Measurements from ENCODE around the gene ZNF346.
"Not testable (repeated sequence)": the region's sequence is repeated elsewhere in the genome, so short reads cannot be mapped to it uniquely, and the experiment has no call there.

The ZNF346 gene, protein sequence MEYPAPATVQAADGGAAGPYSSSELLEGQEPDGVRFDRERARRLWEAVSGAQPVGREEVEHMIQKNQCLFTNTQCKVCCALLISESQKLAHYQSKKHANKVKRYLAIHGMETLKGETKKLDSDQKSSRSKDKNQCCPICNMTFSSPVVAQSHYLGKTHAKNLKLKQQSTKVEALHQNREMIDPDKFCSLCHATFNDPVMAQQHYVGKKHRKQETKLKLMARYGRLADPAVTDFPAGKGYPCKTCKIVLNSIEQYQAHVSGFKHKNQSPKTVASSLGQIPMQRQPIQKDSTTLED

DNA sequence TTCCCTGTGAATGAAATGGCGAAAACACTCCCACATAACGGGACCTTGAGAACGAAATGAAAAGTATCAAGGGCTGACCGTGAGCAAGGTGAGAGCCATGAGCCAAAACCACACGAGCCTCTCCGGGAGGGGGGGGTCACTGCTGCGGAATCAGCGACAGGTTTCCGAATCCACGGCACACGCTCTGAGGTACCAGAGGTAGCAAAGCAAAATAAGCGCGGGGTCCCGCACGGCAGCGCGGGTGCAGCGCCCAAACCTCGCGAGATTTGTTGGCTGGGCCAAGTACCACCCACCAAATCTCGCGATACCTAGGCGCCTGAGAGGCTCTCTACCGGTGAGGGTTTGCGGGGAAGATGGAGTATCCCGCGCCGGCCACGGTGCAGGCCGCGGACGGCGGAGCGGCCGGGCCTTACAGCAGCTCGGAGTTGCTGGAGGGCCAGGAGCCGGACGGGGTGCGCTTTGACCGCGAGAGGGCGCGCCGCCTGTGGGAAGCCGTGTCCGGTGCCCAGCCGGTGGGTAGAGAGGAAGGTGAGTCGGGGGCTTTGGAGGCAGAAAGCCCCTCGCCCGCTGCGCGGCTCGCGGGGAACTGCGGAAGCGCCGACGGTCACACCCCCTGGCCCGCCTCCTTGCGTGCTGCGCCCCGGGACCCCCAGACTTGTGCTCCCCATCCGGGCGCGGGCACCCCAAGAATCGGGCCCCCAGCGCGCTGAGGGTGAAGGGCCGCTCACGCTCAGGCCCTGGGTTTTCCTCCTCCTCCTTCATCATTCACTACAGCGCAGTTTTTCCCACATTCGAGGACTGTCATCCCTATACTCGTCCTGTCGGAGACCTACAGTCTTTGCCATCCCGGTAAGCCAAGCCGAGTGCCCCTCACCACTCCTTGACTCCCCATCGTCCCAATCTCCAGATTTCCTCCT is at the start of gene ZNF346:
Gene ZNF346, plus strand, starts transcription at position 311 of the 917 bp plus-strand sequence. Its CDS starts 43 bp downstream, at position 354.
- peak; percentile 93 for DNase-seq (ENCODE audit: low spot score)

DNA sequence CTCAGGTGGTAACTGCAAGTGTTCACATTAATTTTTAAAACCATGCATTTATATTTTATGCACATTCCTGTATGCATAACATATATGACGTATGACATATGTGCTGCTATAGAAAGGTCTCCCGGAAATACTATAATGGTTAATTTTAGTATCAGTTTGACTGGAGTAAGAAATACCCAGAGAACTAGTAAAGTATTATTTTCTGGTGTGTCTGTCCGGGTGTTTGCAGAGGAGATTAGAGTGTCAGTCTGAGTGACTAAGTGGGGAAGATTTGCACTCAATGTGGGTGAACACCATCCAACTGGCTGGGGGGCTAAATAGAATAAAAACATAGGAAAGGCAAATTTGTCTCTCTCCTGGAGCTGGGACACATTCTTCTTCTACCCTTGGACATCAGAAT is 42.8 kb upstream of the ZNF346 start:
- no peak for DNase-seq (ENCODE audit: low spot score)

DNA sequence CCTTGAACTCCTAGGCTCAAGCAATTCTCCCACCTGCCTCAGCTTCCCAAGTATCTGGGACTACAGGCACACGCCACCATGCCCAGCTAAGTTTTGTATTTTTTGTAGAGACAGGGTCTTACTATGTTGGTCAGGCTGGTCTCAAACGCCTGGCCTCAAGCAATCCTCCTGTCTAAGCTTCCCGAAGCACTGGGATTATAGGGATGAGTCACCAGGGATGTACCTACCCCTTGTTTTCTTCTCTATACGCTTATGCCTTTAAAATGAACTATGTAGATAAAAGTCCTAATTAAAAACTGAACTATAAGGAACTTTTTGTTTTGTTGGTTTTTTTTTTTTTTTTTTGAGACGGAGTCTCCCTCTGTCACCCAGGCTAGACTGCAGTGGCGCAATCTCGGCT is 41.7 kb upstream of the ZNF346 start:
- DNase-seq (ENCODE audit: low spot score): no peak

DNA sequence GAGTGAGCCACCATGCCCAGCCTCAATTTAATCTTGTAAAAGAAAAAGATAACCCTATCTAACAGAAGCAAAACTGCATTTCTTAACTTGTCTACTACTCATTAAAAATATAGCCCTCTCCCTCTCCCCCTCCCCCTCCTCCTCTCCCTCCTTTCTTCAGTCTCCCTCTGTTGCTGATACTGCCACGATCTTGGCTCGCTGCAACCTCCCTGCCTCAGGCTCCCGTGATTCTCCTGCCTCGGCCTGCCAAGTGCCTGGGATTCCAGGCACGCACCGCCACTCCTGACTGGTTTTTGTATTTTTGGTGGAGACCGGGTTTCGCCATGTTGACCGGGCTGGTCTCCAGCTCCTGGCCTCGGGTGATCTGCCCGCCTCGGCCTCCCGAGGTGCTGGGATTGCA is 39.4 kb upstream of the ZNF346 start:
- not testable (repeated sequence) for DNase-seq (ENCODE audit: low spot score)

DNA sequence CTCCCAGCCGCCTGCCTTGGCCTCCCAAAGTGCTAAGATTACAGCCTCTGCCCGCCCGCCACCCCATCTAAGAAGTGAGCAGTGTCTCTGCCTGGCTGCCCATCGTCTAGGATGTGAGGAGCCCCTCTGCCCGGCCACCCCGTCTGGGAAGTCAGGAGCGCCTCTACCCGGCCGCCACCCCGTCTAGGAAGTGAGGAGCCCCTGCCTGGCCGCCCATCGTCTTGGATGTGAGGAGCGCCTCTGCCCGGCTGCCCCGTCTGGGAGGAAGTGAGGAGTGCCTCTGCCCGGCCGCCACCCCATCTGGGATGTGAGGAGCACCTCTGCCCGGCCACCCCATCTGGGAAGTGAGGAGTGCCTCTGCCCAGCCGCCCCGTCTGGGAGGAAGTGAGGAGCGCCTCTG is 38.9 kb upstream of the ZNF346 start:
- DNase-seq (ENCODE audit: low spot score): not testable (repeated sequence)

DNA sequence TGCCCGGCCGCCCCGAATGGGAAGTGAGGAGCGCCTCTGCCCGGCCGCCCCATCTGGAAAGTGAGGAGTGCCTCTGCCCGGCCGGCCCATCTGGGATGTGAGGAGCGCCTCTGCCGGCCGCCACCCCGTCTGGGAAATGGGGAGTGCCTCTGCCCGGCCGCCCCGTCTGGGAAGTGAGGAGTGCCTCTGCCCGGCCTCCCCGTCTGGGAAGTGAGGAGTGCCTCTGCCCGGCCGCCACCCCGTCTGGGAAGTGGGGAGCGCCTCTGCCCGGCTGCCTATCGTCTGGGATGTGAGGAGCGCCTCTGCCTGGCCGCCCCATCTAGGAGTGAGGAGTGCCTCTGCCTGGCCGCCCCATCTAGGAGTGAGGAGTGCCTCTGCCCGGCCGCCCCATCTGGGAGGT is 38.3 kb upstream of the ZNF346 start:
- not testable (repeated sequence) for DNase-seq (ENCODE audit: low spot score)

DNA sequence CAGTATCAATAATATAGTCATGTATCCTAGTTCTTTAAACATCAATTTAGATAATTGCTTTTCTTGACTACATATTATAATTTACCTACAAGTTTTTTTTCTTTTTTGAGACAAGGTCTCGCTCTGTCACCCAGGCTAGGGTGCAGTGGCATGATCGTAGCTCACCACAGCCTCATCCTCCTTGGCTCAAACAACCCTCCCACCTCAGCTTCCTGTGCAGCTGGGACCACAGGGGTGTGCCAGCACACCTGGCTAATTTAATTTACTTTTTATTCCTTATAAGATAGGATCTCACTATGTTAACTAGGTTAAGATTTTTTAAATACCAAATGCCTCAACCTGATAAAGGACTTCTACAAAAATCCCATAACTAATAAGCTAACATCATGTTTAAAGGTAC is 37.0 kb upstream of the ZNF346 start:
- DNase-seq (ENCODE audit: low spot score): no peak

DNA sequence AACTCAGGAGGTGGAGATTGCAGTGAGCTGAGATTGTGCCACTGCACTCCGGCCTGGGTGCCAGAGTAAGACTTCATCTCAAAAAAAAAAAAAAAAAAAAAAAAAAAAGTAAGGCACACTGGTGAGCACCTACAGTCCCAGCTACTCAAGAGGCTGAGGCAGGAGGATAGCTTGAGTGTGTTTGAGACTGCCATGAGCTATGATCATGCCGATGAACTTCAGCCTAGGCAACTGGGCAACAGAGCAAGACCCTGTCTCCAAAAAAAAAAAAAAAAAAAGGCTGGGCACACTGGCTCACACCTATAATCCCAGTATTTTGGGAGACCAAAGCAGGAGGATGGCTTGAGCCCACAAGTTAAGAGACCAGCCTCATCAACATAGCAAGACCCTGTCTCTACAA is 36.2 kb upstream of the ZNF346 start:
- no peak for DNase-seq (ENCODE audit: low spot score)

DNA sequence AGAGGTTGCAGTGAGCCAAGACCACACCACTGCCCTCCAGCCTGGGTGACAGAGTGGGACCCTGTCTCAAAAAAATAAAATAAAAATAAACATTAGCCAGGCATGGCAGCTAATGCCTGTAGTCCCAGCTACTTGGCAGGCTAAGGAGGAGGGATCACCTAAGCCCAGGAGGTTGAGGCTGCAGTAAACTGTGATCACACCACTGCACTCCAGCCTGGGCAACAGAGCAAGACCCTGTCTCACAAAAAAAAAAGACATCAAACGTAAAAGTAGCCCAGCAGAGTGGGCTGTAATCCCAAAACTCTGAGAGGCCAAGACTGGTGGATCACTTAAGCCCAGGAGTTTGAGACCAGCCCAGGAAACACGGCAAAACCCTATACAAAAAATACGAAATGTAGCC is 34.9 kb upstream of the ZNF346 start:
- DNase-seq (ENCODE audit: low spot score): no peak

DNA sequence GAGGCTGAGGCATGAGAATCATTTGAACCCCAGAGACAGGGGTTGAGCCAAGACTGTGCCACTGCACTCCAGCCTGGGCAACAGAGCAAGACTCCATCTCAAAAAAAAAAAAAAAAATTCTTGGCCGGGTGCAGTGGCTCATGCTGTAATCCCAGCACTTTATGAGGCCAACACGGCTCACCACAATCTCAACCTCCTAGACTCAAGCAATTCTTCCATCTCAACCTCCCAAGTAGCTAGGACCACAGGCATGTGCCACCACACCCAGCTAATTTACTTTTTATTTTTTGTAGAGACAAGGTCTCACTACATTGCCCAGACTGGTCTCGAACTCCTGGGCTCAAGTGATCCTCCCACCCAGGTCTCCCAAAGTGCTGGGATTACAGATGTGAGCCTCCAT is 29.4 kb upstream of the ZNF346 start:
- not testable (repeated sequence) for DNase-seq (ENCODE audit: low spot score)

DNA sequence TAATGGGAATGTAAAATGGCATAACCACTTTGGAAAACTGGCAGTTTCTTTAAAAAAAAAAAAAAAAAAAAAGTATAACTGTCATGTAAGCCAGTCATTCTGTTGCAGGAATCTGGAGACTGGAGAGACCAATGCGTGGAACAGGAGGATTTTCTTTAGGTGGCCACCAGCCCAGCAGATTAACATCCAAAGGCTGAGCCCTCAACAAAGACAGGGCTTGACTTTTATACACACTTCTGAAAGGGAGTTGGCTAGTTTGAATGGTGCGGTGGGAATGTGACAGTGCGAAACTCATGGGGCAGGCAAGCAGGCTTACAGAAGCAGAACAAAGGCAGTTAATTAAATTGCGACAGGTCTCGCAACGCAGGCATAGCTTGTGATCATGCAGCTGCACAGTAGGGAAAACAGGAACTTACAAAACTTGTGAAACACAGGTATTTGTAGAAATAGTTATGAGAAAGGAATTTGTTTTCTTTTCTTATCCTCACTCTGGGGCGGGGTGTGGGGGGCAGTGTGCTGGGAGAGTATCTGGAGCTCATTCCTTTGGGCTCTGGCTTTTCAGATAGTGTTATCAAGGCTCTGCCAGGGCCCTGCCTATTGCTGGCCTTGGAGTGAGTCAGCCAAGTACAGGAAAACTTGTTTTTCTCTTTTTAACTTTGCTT is 27.9 kb upstream of the ZNF346 start:
- DNase-seq (ENCODE audit: low spot score): no peak

DNA sequence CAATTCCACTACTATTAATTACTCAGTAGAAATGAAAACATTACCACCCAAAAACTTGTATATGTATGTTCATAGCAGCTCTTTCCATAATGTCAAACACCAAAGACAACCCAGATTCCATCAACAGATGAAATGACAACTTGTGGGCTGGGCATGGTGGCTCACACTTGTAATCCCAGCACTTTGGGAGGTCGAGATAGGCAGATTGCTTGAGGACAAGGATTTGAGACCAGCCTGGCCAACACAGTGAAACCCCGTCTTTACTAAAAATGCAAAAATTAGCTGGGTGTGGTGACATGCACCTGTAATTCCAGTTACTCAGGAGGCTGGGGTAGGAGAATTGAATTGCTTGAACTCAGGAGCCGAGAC is 27.4 kb upstream of the ZNF346 start:
- no peak for DNase-seq (ENCODE audit: low spot score)

DNA sequence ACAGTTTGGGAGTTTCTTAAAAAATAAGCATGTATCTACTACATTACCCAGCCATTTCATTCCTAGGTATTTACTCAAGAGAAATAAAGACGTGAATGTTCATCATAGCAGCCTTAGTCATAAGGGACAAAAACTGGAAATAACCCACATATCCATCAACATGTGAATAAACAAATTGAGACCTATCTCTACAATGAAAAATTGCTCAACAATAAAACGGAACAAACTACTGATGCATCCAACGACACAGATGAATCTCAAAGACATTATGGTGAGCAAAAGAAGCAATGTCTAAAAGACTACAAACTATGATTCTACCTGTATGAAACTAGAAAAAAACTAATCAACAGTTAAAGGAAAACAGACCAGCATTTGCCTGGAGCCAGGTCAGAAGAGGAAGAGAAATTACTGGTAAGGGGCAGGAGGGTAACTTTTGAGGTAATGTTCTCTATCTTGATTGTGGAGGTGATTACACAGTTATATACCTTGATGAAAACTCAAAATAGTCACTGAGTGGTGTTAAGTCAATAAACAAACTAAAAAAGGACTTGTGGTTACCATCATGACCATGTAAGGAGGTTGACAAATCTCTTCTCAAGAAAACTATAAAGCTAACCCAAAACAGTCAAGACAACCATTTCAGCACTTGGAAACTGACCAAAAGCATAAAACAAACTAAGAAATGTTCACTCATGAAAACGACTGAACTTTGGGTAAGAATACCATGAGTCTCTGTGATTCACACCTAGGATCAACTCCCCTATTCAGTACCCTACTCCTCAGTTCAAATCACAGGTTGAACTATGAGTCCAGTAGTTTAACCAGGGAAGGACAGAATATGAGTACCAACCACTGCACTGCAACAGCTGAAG is 26.4 kb upstream of the ZNF346 start:
- no peak for DNase-seq (ENCODE audit: low spot score)

DNA sequence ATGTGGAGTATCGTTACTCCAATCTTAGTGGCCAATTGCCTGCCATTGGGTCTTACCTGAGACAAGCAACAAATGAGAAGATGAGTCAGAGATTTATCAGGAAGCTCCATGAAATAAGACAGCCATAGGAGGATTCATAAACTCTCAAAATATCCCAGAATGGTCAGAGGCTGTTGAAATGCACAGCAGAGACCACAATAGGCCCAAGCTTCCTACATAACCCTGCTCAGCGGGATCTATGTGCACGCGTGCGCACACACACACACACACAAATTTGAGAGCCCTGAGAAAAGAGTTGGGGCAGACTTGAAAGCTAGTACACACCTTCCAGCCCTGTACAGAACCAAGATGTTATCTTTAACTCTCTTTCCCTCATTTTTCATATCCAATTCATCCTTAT is 25.7 kb upstream of the ZNF346 start:
- no peak for DNase-seq (ENCODE audit: low spot score)

DNA sequence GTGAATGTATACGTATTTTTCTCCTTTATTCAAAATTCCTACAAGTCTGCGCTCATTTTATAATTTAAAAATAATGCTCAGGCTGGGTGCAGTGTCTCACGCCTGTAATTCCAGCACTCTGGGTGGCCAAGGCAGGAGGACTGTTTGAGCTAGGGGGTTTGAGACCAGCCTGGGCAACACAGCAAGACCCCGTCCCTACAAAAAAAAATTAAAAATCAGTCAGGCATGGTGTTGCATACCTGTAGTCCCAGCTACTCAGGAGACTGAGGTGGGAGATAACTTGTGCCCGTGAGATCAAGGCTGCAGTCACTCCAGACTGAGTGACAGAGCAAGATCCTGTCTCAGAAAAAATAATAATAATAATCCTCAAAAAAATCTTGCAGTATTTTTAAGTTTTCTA is 23.7 kb upstream of the ZNF346 start:
- DNase-seq (ENCODE audit: low spot score): no peak

DNA sequence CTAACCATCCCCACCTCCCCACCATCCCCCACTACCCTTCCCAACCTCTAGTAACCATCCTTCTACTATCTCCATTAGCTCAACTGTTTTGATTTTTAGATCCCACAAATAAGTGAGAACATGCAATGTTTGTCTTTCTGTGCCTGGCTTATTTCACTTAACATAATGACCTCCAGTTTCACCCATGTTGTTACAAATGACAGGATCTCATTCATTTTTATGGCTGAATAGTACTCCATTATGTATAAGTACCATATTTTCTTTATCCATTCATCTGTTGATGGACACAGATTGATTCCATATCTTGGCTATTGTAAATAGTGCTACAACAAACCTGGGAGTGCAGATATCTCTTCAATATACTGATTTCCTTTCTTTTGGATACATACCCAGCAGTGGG is 23.0 kb upstream of the ZNF346 start:
- DNase-seq (ENCODE audit: low spot score): not testable (repeated sequence)

DNA sequence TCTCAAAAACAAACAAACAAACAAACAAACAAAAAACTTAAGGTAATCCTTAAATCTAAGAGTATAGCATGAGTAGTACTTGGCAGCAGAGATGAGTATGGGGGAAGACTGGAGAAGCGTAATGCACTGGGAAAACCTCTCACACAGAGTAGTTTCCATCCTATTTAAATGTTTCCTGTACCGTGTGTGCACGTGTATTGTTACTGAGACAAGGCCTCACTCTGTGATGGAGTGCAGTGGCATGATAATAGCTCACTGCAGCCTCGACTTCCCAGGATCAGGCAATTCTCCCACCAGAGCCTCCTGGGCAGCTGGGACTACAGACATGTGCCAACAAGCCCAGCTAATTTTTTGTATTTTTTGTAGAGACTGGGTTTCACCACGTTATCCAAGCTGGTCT is 18.8 kb upstream of the ZNF346 start:
- DNase-seq (ENCODE audit: low spot score): no peak

DNA sequence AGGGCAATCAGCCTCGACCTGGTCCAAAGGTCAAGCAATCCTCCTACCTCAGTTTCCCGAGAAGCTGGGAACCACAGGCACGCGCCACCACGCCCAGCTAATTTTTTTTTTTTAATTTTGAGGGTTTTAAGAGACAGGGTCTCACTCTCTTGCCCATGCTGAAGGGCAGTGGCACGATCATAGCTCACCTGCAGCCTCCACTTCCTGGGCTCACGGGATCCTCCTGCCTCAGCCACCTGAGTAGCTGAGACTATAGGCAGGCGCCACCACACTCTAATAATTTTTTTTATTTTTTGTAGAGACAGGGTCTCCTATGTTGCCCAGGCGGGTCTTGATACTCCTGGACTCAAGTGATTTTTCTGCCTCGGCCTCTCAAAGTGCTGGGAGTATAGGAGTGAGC is 17.5 kb upstream of the ZNF346 start:
- no peak for DNase-seq (ENCODE audit: low spot score)

DNA sequence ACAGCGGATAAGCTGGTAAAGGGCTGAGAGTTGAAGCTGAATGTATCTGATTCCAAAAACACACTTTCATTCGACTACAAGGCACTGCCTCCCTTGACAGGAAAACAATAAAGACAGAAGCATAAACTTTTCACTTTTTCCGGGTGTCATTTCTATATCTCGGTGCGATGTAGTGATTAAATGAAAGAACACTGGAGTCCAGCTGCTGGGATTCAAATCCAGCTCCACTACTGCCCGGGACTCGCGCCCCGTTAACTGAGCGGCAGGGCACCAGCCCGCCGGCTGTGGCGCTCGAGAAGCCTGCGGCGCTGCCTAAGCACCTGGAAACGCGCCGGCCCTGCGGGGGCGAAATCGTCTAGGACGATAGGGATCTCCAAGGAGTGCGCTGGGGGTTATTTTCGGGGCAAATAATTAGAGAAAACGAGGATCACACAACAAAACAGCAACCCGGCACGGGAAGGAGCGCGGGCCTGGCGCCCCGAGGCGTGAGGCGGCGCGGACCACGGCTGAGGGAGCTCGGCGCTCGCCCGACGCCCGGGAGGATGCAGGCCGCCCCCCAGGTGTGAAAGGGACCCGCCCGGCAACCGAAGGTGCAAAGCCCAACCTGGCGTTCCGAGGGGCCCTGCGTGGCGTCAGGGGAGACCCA is 16.8 kb upstream of the ZNF346 start:
- peak; percentile 75 for DNase-seq (ENCODE audit: low spot score)

DNA sequence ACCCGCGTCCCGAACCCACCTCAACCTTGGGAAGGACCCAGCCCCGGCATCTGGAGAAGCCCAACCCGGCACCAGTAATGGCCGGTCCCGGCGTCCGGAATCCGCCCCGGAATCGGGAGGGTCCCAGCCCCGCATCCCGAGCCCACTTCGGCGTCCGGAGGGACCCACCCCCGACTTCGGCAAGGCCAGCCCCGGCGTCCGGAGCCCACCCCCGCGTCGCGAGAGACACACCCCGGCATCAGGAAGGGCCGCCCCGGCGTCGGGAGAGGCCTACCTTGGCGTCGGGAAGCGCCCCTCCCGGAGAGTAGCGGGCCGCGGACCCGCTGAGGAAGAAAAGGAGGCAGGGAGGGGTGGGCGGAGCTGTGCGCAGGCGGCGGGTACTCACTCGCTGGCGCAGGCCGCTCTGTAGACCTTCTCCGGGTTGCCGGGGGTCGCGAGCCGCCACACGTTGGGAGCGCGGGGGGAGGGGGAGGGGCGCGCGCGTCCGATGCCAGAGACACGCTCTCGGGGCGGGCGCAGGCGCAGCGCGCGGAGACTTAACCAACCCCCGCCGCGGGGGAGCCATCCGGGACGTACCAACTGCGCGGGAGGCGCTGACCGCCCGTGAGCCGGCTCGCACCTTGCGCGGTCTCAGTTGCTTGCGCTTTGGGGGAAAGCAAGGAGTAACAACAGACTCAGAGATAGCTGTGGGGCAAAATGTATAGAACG is 16.1 kb upstream of the ZNF346 start, which contains the start of gene UIMC1:
Gene UIMC1, minus strand, starts transcription at position 515 of the 708 bp plus-strand sequence. CDS start 24,164 bp downstream, outside the sequence.
- DNase-seq (ENCODE audit: low spot score): peak; percentile 95

DNA sequence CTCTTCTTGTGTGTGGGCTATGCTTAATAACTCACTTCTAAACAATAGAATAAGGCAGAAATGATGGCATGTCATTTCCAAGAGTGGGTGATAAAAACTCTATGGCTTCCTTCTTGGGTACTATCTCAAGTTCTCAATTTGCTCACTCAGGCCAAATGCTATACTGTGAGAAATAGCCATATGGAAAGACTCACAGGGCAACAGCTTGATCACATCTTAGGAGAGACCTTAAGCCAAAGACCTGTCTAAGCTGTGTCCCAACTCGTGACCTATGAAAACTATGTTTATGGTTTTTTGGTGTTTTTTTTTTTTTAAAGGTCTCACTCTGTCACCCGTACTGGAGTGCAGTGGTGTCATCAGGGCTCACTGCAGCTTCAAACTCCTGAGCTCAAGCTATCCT is 13.8 kb upstream of the ZNF346 start:
- no peak for DNase-seq (ENCODE audit: low spot score)

Measured in left forelimb (tissue), 1 donor.